Embryonic facial prominence (tissue), 1 donor: Measurements from ENCODE around the gene PAQR4.
"Not testable (repeated sequence)": the region's sequence is repeated elsewhere in the genome, so short reads cannot be mapped to it uniquely, and the experiment has no call there.

Experiments
- DNase-seq: peaks from one replicate; pipeline ENCODE4 v3.0.0-alpha.2; 2016; ENCODE audit errors: extremely low spot score

The PAQR4 gene

DNA sequence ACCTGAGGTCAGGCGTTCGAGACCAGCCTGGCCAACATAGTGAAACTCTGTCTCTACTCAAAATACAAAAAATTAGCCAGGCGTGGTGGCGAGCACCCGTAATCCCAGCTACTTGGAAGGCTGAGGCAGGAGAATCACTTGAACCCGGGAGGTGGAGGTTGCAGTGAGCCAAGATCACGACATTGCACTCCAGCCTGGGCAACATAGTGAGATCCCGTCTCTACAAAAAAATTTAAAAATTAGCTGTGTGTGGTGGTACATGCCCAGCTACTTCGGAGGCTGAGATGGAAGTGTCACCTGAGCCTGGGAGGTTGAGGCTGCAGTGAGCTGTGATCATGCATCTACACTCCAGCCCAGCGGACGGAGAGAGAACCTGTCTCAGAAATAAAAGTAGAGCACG lies 25.4 kb upstream of the PAQR4 start:
- not testable (repeated sequence) for DNase-seq

DNA sequence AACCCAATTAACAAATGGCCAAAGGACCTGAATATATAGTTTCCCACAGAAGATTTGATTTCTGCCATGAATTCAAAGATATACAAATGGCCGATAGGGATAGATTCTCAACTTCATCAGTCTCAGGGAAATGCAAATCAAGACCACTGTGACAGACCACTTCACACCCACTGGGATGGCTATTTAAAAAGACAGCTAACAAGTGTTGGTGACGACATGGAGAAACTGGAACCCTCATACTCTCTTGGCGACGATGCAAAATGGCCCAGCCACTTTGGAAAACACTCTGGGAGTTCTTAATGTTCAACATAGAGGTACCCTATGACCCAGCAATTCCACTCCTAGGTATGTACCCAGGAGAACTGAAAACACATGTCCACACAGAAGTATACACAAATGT lies 22.5 kb upstream of the PAQR4 start:
- no peak for DNase-seq

DNA sequence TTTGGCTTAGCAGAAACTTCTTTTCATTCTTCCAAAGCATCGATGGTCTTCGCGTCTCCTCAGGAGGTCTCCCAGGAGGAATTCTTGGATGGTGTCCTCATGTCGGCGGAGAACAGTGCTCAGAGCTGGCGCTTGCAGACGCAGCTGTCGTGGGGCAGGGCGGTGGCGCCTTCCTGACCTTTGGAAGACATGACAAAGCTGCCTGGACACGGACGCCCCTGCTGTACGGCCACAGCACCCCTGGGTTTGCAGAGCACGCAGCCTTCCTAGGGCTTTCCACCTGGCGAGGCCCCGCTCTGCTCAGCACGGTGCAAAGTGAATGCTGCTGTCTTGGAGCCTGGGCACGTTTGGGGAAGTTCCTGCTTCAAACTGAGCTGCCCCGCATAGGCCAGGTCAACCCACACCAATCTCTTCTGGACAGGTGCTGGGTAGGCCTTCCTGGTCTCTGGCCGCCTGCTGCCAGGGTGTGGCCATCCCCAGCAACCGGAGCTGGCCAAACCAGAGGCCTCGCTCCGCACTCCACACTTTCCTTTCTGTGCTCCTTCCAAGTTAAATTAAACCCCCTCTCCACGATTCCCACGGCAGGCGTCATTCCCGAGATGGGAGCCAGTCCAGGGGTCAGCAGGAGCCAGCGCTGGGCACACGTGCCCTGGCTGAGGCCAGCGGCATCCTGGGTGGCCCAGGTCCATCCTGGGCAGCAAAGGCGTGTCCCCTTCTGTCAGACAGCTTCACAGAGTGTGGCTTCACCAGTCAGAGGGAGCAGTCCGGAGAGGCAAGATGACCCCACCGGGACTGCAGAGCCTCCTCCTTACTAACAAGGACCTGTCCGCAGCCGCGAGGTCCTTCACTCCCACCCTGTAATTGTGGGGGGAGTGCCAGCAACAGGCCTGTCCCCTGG lies 20.1 kb upstream of the PAQR4 start:
- DNase-seq: no peak

DNA sequence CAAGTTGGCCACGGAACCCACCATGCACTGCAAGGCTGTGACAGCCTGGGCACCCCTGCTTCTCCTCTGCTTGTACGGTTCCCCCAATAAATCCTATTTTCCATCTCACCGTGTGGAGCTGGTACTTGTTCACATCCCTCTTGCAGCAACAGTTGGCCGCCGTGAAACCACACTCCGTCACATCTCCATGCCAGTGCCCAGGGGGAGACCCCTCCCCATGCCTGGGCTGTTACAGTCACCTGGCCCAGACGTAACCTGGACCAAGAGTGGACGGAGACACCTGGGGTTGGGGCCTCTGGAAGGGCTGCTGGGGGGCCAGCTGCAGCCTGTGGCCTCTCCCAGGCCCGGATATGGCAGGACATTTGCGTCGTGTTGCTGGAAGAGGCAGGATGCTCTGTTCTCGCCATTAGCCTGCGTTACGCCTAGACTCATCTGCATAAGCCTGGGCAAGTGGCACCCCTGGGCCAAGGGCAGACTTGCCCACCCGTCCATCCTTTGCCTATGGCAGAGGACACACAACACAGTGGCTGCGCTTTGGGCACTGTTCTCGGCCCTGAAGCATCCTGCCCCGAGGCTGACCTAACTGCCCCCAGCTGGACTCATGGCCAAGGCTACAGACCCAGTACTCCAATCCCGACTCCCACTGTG lies 19.3 kb upstream of the PAQR4 start:
- no peak for DNase-seq

DNA sequence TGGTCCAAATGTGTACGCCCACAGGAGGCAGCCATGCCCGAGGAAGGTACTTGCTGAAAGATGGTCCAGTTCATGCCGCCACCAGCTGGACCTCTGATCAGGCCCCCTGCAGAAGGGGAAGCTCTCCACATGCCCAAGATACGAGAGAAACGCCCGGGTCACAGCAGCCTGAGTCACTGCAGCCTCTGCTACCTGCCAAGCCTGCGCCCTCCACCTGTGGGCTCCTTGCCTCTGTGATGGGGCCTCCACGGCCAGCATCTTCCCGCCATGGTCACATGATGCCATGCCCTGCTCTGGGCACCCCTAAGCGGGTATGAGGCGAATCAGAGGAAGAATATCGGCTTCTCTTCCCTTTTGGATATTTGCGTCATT lies 18.8 kb upstream of the PAQR4 start:
- no peak for DNase-seq

DNA sequence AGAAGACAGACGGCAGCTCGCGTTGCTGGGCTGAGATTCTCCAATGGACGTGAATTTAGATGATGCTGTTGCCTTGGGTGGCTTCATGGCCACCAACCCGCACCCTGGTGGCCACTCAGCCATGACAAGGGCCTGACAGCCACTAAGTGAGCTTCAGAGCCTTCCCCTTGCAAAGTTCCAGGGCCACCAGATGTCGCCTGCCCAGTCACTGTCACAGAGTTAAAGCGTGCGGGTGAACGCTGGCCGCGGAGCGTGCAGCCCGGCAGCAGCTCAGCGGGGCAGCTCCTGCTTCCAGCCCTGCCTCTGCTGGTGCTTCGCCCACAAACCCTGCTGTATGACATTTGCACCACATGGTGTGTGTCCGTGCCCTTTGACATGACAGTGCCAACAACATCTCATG lies 18.4 kb upstream of the PAQR4 start:
- DNase-seq: no peak

DNA sequence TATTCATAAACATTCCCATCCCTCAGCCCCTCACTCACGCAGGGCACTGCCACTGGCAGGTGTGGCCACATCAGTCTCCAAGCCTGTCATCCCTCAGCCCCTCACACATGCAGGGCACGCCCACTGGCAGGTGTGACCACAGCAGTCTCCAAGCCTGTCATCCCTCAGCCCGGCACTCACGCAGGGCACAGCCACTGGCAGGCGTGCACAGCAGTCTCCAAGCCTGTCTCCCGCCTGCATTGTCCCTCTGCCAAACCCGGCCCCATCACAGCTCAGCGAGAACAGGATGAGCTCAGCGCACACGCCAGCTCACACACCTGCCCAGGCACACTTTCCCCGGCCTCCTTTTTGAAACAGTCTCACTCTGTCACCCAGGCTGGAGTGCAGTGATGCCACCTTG lies 16.5 kb upstream of the PAQR4 start:
- no peak for DNase-seq

DNA sequence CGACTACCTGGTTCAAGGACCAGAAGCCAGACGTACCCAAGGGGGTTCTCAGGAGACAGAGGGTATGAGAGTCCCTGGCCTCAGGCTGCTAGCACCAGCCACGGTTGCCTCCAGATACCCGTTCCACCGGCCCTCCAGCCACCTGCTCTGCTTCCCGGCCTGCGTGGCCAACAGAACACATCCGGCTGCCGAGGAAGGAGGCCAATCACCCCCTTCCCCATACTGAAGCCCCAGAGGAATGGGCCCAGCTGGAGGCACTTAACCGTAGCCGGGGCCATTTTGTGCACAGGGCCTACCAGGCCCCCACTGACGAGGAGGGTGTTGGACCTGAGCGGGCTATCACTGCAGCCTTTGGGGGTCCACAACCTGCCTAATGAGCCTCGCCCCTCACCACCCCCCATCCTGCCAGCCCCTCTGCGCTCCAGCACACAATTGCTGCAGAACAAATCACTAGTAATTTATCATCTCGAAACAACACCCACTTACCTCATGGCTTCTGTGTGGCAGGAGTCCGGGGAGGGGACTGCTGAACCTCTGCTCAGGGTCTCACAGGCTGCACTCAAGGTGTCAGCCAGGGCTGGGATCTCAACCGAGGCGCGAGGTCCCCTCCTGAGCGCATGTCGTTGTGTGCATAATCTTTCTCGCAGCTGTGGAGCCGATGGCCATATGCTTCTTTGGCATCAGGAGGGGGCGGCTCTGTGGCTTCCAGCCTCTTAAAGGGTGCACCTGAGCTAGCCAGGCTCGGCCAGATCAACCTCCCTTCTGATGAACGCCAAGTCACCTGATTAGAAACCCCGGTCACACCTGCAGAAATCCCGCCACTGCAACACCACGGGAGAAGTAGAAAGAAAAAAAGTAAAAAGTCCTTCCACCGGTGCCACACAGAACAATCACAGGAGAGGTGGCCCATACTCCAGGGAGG lies 15.2 kb upstream of the PAQR4 start:
- no peak for DNase-seq

DNA sequence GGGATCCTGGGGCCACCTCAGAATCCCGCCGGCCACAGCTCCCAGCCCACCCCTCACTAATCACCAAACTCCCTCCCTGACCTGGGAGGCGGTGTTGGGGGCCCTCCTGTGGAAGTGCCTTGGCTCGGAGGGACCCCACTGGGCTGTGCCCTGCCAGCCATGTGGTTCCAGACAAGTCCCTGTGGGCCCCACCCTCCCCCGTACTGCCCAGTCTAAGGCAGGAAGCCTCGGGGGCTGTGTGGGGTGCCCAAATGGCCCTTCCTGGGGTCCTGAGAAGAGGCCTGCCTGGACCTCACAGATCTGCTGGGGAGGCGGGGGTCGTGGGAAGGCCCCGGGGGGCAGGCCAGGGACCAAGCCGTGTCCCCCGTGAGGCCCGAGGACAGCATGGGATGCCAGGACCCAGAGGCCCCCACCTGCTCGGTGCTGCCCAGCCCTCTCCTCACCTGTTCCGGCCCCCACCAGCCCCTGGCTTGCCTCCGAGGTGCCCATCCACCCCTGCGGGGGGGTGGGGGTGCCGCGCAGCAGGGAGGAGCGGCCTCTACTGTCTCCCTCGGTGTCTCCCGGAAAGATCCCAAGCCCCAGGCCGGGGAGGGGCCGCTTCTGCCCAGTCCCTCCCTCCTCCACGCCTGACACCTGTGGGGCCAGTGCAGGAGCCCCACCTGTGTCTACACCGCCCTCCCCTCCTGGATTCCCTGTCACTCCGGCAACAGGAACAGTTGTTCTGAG lies 14.3 kb upstream of the PAQR4 start:
- DNase-seq: no peak

DNA sequence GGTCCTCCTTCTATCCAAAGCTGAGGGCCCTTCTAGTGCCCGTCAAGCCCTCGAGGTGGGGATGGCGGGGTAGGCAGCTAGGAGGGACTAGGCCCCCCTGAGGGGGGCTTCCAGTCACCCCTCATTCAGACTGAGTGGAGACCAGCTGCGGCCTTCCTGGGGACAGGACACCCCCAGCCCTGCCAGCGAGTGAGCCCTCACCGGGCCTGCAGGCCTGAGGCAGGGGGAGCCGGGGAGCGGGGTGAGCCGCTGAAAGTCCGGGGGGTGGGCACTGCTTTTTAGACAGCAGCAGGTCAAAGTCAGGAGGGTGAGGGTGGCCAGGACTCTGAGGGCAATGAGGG lies 13.7 kb upstream of the PAQR4 start:
- no peak for DNase-seq

DNA sequence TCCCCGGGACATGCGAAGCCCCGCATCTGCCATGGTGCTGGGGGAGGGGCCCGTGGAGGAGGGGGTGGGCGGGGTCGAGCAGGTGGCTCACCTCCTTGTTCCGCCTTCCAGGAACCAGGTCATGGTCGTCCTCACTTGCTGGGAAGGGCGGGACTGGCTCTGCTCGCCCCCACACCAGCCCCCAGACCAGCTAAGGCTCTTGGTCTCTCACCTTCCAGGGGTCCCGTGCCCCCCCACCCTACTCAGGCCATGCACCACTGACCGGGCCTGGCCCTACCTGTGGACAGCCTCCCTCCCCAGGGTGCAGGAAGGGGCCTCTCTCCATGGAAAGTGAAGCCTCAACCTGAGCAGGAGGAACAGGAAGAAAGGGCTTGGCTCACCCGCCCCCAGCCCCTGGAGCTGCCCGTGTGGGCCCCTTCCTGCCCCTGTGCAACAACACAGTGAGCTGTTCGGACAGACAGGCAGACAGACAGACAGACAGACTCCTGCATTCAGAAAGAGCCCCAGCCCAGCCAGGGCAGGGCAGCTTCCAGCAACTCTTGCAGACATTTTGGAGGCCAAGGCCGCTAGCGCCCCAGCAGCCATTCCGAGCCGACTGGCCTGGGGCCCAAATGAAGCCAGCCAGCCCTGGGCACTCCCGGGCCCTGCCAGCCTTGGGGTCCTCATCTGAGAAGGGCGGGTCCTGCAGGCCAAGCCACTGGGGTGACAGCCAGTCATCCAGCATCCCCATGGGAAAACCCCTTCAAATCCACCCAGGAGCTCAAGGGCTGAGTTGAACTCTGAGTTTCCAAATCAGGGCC lies 13.2 kb upstream of the PAQR4 start:
- DNase-seq: no peak

DNA sequence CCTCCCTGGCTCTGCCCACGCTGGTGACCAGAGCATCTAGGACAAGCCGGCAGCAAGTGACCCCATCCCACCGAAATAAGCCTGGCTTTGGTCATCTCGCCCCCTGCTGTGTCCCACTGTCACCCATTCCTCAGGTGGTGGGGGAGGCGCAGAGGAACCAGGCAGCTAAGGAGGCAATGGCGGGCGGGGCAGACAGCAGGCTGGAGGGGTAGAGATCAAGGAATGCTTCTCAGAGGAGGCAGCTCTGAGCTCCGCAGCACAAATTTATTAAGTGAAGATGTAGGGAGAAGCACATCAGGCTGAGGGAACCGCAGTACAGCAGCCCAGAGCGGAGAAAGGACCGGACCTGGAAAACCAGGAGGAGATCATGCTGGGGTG lies 12.6 kb upstream of the PAQR4 start:
- DNase-seq: no peak

DNA sequence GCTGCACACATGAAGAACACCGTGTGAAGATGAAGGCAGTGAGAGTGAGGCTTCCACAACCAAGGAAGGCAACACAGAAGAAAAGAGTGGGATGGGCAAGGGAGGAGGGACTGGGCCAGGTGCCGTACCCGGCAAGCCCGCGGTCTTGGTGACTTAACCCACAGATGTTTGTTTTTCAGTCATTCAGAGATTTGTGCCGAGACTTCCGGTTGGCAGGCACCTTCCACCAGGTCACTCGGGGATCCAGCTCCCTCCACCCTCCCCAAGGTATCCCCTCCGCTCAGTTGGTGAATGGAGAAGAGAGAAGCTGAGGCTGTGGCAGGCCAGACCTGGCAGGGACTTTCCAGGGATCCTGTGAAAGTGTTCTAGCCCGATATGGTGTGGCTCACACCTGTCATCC lies 9.9 kb upstream of the PAQR4 start:
- DNase-seq: no peak

DNA sequence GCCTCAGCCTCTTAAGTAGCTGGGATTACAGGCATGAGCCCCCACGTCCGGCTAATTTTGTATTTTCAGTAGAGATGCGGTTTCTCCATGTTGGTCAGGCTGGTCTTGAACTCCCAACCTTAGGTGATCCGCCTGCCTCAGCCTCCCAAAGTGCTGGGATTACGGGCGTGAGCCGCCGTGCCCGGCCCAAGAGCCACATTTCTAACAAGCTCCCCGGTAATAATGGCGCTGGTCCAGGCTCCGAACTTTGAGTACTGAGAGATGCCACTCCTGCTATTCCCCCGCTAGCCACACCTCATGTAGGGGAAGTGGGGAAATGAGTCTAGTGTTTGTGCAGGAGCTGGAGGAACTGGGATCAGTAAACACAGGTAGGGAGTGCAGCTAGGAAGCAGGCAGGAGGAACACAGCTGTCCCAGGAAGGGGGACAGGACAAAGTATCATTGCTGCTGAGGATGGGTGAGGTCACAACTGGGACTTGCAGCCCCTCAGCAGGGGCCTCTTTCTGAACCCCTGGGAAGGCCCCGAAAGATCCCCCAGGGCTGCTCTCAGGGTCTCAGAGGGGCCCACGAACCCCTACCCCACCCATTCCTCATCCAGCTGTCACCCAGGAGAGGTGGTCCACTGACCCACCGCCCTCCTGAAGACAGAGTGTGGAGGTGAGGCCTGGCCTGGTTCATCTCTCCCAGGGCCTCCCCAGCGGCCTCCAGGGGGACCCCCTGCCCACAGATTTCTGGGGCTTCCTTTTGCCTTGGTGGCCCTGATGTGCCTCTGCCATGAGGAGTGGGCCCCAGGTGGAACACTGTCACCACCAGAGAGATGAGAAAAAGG lies 8.8 kb upstream of the PAQR4 start:
- no peak for DNase-seq

DNA sequence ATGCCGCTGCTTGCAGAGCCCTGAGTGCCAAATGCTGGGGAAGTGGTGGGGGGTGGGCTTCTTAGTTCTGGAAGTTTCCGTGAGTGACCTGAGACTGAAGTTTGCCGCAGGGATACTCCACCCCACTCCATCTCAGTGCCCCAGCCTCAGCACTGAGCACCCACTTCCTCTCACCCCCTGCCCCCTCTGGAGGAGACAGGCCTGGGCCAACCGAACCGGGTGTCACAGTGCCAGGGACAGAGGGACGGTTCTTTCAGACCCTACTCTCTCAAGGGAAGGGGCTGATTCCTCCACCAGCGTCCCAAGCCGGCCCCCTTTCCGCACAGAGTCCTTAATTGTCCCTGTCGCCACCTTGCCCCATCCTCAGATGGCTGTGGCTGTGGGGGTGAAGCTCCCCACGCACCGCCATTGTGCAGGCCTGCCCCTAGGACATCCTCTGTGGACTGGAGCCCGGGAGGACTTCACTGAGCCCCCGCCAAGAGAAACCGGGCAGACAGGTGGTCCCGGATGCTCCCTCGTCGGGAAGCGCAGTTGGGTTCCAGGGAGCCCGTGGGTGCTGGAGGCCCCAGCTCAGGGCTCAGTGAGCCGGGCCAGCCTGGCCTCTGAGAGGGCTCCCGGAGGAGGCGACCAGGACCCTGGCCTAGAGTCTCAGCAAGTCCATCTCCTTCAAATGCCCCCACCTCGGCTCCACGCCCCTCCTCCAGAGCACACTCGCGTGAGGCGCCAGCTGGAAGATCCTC lies 6.6 kb upstream of the PAQR4 start:
- DNase-seq: no peak

DNA sequence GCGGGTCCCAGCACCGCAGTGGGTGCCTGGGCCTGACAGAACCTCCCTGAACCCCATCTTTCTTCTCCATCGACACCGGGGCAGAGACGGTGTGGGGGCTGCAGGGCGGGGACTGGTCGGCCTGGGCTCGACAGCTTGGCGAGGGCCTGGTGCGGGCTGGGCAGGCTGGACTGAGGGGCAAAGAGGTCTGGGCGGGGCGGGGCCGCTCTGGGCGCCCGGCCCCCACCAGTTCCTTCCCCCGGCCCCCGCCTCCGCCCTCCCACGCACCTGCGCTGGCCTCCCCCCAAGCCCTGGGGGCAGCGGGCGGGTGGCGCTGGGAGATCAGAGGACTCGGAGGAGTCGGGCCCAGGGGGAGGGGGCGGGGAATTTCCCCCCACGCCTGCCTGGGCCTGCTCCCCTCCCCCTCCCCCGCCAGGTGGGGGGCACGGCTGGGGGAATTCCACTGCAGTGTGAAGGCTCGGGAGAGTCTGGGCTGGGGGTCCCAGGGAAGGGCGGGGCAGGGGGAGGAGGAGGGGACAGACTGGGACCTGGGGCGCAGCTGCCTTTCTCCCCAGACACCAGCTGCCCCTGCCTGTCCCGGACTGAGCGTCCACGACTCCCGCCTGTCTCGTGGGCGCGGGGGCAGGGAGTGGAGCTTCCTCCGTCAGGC lies 6.0 kb upstream of the PAQR4 start:
- no peak for DNase-seq

DNA sequence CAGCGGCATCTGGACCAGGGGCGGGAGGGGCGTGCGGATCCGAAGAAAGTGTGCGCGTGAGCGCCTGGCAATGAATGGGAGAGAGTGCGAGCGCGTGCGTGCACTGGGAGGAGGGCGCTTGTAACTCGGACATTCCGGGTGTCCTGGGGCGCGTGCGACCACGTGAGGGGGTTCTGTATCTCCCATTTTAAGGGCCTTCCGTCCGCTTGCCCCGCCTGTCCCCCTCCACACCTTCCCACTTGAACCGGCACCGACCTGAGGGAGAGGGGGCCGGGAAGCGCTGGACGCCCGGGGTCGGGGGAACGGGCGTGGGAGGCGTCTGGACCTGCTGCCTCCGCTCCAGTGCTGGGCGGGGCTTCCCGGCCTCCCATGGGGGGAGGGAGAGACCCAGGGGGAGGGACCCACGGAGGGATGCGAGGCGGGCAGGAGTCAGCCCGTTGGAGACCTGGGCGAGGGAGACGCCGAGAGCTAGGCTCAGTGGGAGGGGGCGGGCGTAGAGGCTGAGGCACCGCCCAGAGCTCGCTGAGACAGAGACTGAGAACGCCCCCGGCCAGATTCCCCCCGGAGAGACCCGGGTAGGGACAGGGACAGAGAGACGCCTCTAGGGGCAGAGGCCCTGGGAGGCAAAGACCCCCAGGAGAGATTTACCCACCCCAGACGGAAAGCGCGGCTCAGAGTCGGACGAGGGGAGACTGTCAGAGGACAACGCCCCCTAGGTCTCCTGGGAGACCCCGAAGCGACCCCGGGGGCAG lies 5.2 kb upstream of the PAQR4 start, which contains the start of gene KREMEN2:
TSS of gene KREMEN2 (plus strand) at position 553 of the 752 bp plus-strand sequence. CDS start 246 bp downstream, outside the sequence.
- no peak for DNase-seq
